IMR-90 (cell line): ENCODE measurements around the gene ADGRG4. TPM values are rescaled to one million over a fixed set of nuclear protein-coding genes. Genes with fewer than 3 reads are reported as not detected.

Experiments used
- ATAC-seq: fragments of 200-7000 bp; cut with Tn5 transposase; 2 replicates; pipeline ENCODE4 v1.9.1; 2020; ENCODE audit warnings: low read depth, mild to moderate bottlenecking, moderate library complexity
- BruUV-seq: library from RNA; stranded (reverse); fragments of 400-500 nt; replicated peaks from 2 replicates; lab custom pipeline; 2021; lab: Mats Ljungman, UMichigan
- CTCF ChIA-PET: fragments of 300-600 bp; formaldehyde crosslinking; extraction: SDS; loops from one replicate; lab custom pipeline; 2021; ENCODE audit warnings: antibody characterized with exemption; lab: Yijun Ruan, JAX
- POLR2A ChIA-PET: fragments of 300-600 bp; sonication (Branson Sonifier 250); formaldehyde crosslinking; loops from one replicate; lab custom pipeline; 2022; ENCODE audit warnings: antibody characterized with exemption; ENCODE audit not compliant: unreplicated experiment; lab: Charles Lee
- DNase-seq: peaks from one replicate; pipeline ENCODE4 v3.0.0; 2013
- H2AFZ ChIP-seq: replicated peaks from 2 replicates; pipeline ENCODE3; 2013; ENCODE audit warnings: low read length, mild to moderate bottlenecking; ENCODE audit not compliant: poor library complexity
- H2AK5ac ChIP-seq: 2 replicates; pipeline ENCODE4 v1.6.1; 2013; ENCODE audit warnings: low read depth, low read length, inconsistent platforms
- H2AK9ac ChIP-seq: replicated peaks from 2 replicates; pipeline ENCODE3; 2013; ENCODE audit warnings: mild to moderate bottlenecking, low read depth, low read length, moderate library complexity; ENCODE audit not compliant: poor library complexity
- H2BK120ac ChIP-seq: 2 replicates; pipeline ENCODE4 v1.6.1; 2013; ENCODE audit warnings: low read depth, low read length, inconsistent platforms
- H2BK15ac ChIP-seq: 3 replicates; pipeline ENCODE4 v1.6.1; 2013; ENCODE audit warnings: low read depth, low read length, inconsistent platforms
- H2BK20ac ChIP-seq: 2 replicates; pipeline ENCODE4 v1.6.1; 2013; ENCODE audit warnings: low read depth, mild to moderate bottlenecking, inconsistent platforms, low read length, moderate library complexity
- H2BK5ac ChIP-seq: 2 replicates; pipeline ENCODE4 v1.6.1; 2013; ENCODE audit warnings: mild to moderate bottlenecking, low read depth, low read length, inconsistent platforms; ENCODE audit not compliant: poor library complexity, severe bottlenecking
- H3K14ac ChIP-seq: replicated peaks from 2 replicates; pipeline ENCODE4 v1.6.1; 2013; ENCODE audit warnings: low read depth, low read length, inconsistent platforms
- H3K18ac ChIP-seq: 2 replicates; pipeline ENCODE4 v1.6.1; 2013; ENCODE audit warnings: low read depth, low read length, control low read depth
- H3K23ac ChIP-seq: 2 replicates; pipeline ENCODE4 v1.6.1; 2013; ENCODE audit warnings: low read depth, low read length, inconsistent platforms
- H3K27ac ChIP-seq: 2 replicates; pipeline ENCODE4 v1.5.1; 2013; ENCODE audit warnings: mild to moderate bottlenecking, control low read depth, low read length; ENCODE audit not compliant: insufficient read depth
- H3K27me3 ChIP-seq: 2 replicates; pipeline ENCODE4 v1.6.1; 2013; ENCODE audit warnings: low read length; ENCODE audit not compliant: control insufficient read depth, insufficient read depth
- H3K36me3 ChIP-seq: 2 replicates; pipeline ENCODE4 v1.6.1; 2013; ENCODE audit warnings: low read length, mixed read lengths; ENCODE audit not compliant: control insufficient read depth, insufficient read depth
- H3K4ac ChIP-seq: 2 replicates; pipeline ENCODE4 v1.6.1; 2013; ENCODE audit warnings: low read depth, low read length, inconsistent platforms
- H3K4me1 ChIP-seq: 2 replicates; pipeline ENCODE4 v1.6.1; 2013; ENCODE audit warnings: low read length, mixed read lengths; ENCODE audit not compliant: control insufficient read depth, insufficient read depth
- H3K4me2 ChIP-seq: 2 replicates; pipeline ENCODE4 v1.6.1; 2013; ENCODE audit warnings: low read depth, mild to moderate bottlenecking, control low read depth, low read length, moderate library complexity
- H3K4me3 ChIP-seq: 2 replicates; pipeline ENCODE4 v1.5.1; 2013; ENCODE audit warnings: low read depth, mild to moderate bottlenecking, control low read depth, low read length, moderate library complexity; ENCODE audit not compliant: insufficient read depth
- H3K56ac ChIP-seq: 2 replicates; pipeline ENCODE4 v1.6.1; 2013; ENCODE audit warnings: low read length, inconsistent platforms; ENCODE audit not compliant: insufficient read depth; ENCODE audit errors: extremely low read depth
- H3K79me1 ChIP-seq, 2 experiments: 2 replicates each; pipeline ENCODE4 v1.6.1; 2013; ENCODE audit warnings: low read length in 2 of 2, inconsistent platforms in 1 of 2, low read depth in 1 of 2
- H3K9ac ChIP-seq: 2 replicates; pipeline ENCODE4 v1.6.1; 2013; ENCODE audit warnings: low read depth, low read length, control low read depth
- H3K9me1 ChIP-seq: 2 replicates; pipeline ENCODE4 v1.6.1; 2013; ENCODE audit warnings: low read length, inconsistent platforms; ENCODE audit not compliant: insufficient read depth
- H3K9me3 ChIP-seq: 2 replicates; pipeline ENCODE4 v1.6.1; 2013; ENCODE audit warnings: low read length; ENCODE audit not compliant: control insufficient read depth, insufficient read depth
- H4K20me1 ChIP-seq: 2 replicates; pipeline ENCODE4 v1.6.1; 2013; ENCODE audit warnings: low read length, inconsistent platforms; ENCODE audit not compliant: insufficient read depth
- H4K5ac ChIP-seq: 2 replicates; pipeline ENCODE4 v1.6.1; 2013; ENCODE audit warnings: mild to moderate bottlenecking, low read depth, low read length, control low read depth
- H4K8ac ChIP-seq, 2 experiments: 2 replicates each; pipeline ENCODE4 v1.6.1; 2013; ENCODE audit warnings: low read depth in 2 of 2, low read length in 2 of 2, control low read depth in 1 of 2, inconsistent platforms in 1 of 2
- H4K91ac ChIP-seq: 2 replicates; pipeline ENCODE4 v1.6.1; 2013; ENCODE audit warnings: low read depth, low read length, inconsistent platforms; ENCODE audit not compliant: insufficient read depth
- CEBPB ChIP-seq: IDR thresholded peaks from 2 replicates; pipeline ENCODE4 v1.6.1; 2012; ENCODE audit warnings: low read depth, low read length, improper control_type of control experiment
- MAZ ChIP-seq: IDR thresholded peaks from 2 replicates; pipeline ENCODE4 v1.6.1; 2012; ENCODE audit warnings: low read depth, mild to moderate bottlenecking, low read length, improper control_type of control experiment, moderate library complexity, borderline replicate concordance
- POLR2A ChIP-seq: IDR thresholded peaks from 2 replicates; pipeline ENCODE4 v1.6.1; 2012; ENCODE audit warnings: mild to moderate bottlenecking, low read depth, low read length
- WGBS, 2 experiments: methylation state at CpG; one replicate each; pipeline versions ENCODE4 v1.1.5 to v1.1.7; 2013; ENCODE audit warnings: missing lambda C conversion rate in 2 of 2; ENCODE audit not compliant: insufficient read length in 1 of 2; ENCODE audit errors: extremely low coverage in 2 of 2; 5-methylcytosine and 5-hydroxymethylcytosine counted together
- dilution Hi-C: fragments of 300-500 bp; cut with HindIII; formaldehyde crosslinking; loops from one replicate; pipeline ENCODE4 v1.14.3; 2018; ENCODE audit warnings: low sequenced_read_pairs; ENCODE audit not compliant: unreplicated experiment
- in situ Hi-C: fragments of 300-500 bp; cut with MboI; formaldehyde crosslinking; loops from 3 replicates; pipeline ENCODE4 v1.14.3; 2019; ENCODE audit warnings: low sequenced_read_pairs, inconsistent platforms, mixed read lengths
- intact Hi-C: fragments of 100-400 bp; cut with micrococcal nuclease; formaldehyde crosslinking; loops from 2 replicates; pipeline ENCODE4 v1.10.0; 2022
- polyA plus RNA-seq, 3 experiments: library from polyadenylated mRNA; depleted of rRNA; stranded (reverse); fragments of >200 nt; gene quantifications; 2 replicates each; pipeline ENCODE4 v1.2.3, GENCODE V29; 2012; ENCODE audit warnings: low replicate concordance in 1 of 3
- total RNA-seq: library from RNA; depleted of rRNA; stranded (reverse); fragments of >200 nt; gene quantifications from 2 replicates; pipeline ENCODE4 v1.2.3, GENCODE V29; 2012

The ADGRG4 gene
- total and polyA plus RNA-seq, 2 of the 4 experiments (the other 2 are of a cell fraction) = under 0.01 TPM; not detected in 1

GRCh38 chrX:136251041-136251991 is 49.4 kb upstream of the ADGRG4 start, which contains the start of gene MAP7D3:
Gene MAP7D3 (minus strand): TSS chrX:136251400. CDS start chrX:136251358, 42 bp downstream.
- Histone ChIP-seq H3K18ac (peak within 1 kb of the TSS; percentile 86; the same call in 1 of the 2 replicates), H2AK5ac (no peak within 1 kb of the TSS), H3K9ac (peak within 1 kb of the TSS; percentile 82), H3K14ac (peak within 1 kb of the TSS; percentile 76), H3K4ac (peak within 1 kb of the TSS; percentile 25; the same call in 1 of the 2 replicates), H3K56ac (peak within 1 kb of the TSS; percentile 5), H3K4me1 (no peaks in the 10 kb centered on the region; the same call in 1 of the 2 replicates), H2BK20ac (0 out of 2 replicates have a peak within 1 kb of the TSS, but pooled peaks have one; percentile 21), H2AK9ac (peak within 1 kb of the TSS; percentile 92), H2BK120ac (peak within 1 kb of the TSS; percentile 88), H3K27me3 (no peaks in the 10 kb centered on the region), H2BK15ac (peak within 1 kb of the TSS; percentile 53; the same call in 1 of the 3 replicates), H3K4me2 (peak within 1 kb of the TSS; percentile 84), H3K9me1 (no peaks in the 10 kb centered on the region), H3K79me1 (peaks cover 0 to 9% of the 10 kb centered on the region in 2 experiments; a peak in 3 of 4 replicates), H4K5ac (peak within 1 kb of the TSS; percentile 69), H4K8ac (peak within 1 kb of the TSS in 1 of 2 experiments; percentile 79; a peak in 3 of 4 replicates), H2BK5ac (peak within 1 kb of the TSS; percentile 69), H3K36me3 (no peaks in the 10 kb centered on the region), H4K91ac (no peak within 1 kb of the TSS; the same call in 1 of the 2 replicates), H3K4me3 (peak within 1 kb of the TSS; percentile 91), H3K9me3 (no peaks in the 10 kb centered on the region), H2AFZ (peak within 1 kb of the TSS; percentile 89), H3K23ac (0 out of 2 replicates have a peak within 1 kb of the TSS, but pooled peaks have one; percentile 13), H3K27ac (peak within 1 kb of the TSS; percentile 61), H4K20me1 (no peaks in the 10 kb centered on the region)
- POLR2A ChIA-PET = no interaction called here
- 40% methylated on average over 1 of the region's 73 CpGs; no CpG with 5 or more reads in 1 of the 2 experiments for WGBS, 2 experiments
- in situ Hi-C loops = no loop called here
- dilution Hi-C loops = no loop called here
- CTCF ChIA-PET = no interaction called here
- peak; percentile 92 for ATAC-seq
- DNase-seq = peak; percentile 33
- TF ChIP-seq POLR2A (peak; percentile 40; the same call in 1 of the 2 replicates), CEBPB (peak; percentile 80), MAZ (no peak)
- intact Hi-C loops = loop anchor here (5.0 to 10.0 kb wide), 2 partner anchors 246 to 593 kb away; partner anchors contain the start of gene HTATSF1
- BruUV-seq = no TSS peak
